ENCODE measurements around the gene NBAS. TPM values are rescaled to one million over a fixed set of nuclear protein-coding genes. Genes with fewer than 3 reads are reported as not detected.

Gene NBAS
- total RNA-seq, 1 donor from 2014 or later: 29.7 TPM

DNA sequence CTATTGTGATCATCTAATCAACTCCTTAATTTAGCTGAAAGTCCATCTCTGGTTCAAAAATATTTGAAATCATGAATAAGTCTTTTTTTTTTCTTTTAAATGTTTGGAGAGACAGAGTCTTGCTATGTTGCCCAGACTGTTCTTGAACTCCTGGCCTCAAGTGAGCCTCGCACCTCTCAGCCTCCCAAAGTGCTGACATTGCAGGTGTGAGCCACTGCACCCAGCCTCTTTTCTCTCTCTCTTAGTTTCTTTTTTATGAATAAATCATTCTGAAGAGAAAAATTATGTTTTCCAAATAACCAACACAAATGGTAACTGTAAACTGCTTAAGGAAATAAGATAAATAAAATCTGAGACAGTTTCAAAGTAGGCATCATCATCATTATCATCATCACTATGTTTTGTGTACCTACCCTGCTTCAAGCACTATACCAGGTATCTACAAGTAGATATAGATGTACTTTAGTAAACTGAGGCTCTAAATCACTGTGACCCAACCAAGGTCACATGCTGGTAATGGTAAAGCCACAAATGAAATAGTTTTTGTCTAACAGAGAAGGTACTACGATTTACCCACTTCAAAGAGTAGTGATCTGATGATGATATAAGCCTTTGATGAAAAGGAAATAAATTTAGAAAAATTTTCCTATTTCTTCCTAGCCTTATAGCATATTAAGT is 5.0 kb upstream of the NBAS start:
- H3K36me3 ChIP-seq: no peaks in the 10 kb centered on the region
- no peaks in the 10 kb centered on the region for H3K9me3 ChIP-seq
- peaks cover 5% of the 10 kb centered on the region for H3K4me1 ChIP-seq
- H3K4me3 ChIP-seq: no peak overlapping the region
- no peak for DNase-seq (ENCODE audit: extremely low spot score in 2 of 2)
- intact Hi-C loops (cut with DNase I): no loop called here
- TF ChIP-seq POLR2AphosphoS5 (IDR thresholded peaks at IDR 0.05; ENCODE audit: insufficient read depth in 1 of 2, low read depth in 1 of 2) (no peak), POLR2A (IDR thresholded peaks at IDR 0.05) (no peak)
- TF ChIP-seq, protein P1, sequence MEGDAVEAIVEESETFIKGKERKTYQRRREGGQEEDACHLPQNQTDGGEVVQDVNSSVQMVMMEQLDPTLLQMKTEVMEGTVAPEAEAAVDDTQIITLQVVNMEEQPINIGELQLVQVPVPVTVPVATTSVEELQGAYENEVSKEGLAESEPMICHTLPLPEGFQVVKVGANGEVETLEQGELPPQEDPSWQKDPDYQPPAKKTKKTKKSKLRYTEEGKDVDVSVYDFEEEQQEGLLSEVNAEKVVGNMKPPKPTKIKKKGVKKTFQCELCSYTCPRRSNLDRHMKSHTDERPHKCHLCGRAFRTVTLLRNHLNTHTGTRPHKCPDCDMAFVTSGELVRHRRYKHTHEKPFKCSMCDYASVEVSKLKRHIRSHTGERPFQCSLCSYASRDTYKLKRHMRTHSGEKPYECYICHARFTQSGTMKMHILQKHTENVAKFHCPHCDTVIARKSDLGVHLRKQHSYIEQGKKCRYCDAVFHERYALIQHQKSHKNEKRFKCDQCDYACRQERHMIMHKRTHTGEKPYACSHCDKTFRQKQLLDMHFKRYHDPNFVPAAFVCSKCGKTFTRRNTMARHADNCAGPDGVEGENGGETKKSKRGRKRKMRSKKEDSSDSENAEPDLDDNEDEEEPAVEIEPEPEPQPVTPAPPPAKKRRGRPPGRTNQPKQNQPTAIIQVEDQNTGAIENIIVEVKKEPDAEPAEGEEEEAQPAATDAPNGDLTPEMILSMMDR (IDR thresholded peaks at IDR 0.05): no peak
- H3K27ac ChIP-seq: no peak overlapping the region
- no peaks in the 10 kb centered on the region for H3K27me3 ChIP-seq

DNA sequence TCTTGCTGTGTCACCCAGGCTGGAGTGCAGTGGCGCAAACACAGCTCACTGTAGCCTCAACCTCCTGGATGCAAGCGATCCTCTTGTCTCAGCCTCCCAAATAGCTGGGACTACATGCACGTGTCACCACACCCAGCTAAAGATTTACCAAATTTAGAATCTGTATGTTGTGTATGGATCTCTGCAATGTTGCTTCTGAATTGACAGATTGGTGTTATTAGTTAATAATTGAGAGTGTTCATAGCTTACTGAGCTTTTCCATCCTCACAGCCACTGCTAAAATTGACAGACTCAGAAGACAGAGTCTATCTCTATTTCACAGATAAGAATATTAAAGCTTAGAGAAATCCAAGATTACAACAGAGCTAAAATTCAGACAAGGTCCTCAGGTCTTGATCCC is 4.3 kb upstream of the NBAS start:
- H3K4me3 ChIP-seq: no peak overlapping the region
- TF ChIP-seq POLR2AphosphoS5 (IDR thresholded peaks at IDR 0.05; ENCODE audit: insufficient read depth in 1 of 2, low read depth in 1 of 2) (no peak), POLR2A (IDR thresholded peaks at IDR 0.05) (no peak)
- TF ChIP-seq, protein P1 (IDR thresholded peaks at IDR 0.05): no peak
- H3K27me3 ChIP-seq: no peaks in the 10 kb centered on the region
- H3K9me3 ChIP-seq: no peaks in the 10 kb centered on the region
- H3K36me3 ChIP-seq: no peaks in the 10 kb centered on the region
- intact Hi-C loops (cut with DNase I): no loop called here
- no peak for DNase-seq (ENCODE audit: extremely low spot score in 2 of 2)
- no peak overlapping the region for H3K27ac ChIP-seq
- peaks cover 5% of the 10 kb centered on the region for H3K4me1 ChIP-seq

DNA sequence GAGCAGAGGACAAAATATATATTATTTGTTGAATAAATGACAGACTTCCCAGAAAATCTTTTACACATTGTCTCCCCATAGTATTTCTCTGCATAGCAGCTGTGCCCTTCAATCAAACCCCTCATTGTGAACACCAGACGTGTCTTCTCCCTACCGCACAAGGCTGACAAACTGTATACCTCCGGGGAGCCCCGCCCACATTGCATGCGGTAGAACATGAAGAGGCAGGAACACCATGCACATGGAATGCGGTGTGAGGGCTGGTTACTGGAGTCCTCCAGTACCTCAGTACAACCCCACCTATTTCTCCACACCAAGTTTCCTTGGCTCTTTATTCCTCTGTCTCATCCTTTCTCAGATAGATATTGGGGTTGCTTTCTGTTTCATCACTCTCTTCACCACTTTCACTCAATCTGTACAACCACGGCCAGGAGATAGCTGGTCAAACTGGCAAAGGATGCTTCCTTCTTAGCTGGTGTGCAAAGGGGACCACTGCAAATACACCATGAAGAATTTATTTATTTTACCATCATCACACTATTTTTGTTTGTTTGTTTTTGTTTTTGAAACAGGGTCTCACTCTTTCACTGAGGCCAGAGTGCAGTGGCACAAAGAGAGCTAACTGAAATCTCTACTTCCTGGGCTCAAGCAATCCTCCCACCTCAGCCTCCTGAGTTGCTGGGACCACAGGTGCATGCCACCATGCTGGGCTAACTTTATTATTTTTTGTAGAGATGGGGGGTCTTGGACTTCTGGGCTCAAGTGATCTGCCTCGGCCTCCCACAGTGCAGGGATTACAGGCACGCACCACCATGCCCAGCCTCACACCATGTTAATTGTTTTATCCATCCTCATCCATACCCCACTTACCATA is 2.3 kb upstream of the NBAS start:
- Histone ChIP-seq H3K4me1 (peaks cover 24% of the 10 kb centered on the region), H3K36me3 (no peaks in the 10 kb centered on the region), H3K27me3 (no peaks in the 10 kb centered on the region), H3K27ac (no peak overlapping the region), H3K4me3 (no peak overlapping the region), H3K9me3 (no peaks in the 10 kb centered on the region)
- TF ChIP-seq, protein P1 (IDR thresholded peaks at IDR 0.05): no peak
- TF ChIP-seq POLR2AphosphoS5 (IDR thresholded peaks at IDR 0.05; ENCODE audit: insufficient read depth in 1 of 2, low read depth in 1 of 2) (no peak), POLR2A (IDR thresholded peaks at IDR 0.05) (no peak)
- no peak for DNase-seq (ENCODE audit: extremely low spot score in 2 of 2)
- intact Hi-C loops (cut with DNase I): no loop called here

DNA sequence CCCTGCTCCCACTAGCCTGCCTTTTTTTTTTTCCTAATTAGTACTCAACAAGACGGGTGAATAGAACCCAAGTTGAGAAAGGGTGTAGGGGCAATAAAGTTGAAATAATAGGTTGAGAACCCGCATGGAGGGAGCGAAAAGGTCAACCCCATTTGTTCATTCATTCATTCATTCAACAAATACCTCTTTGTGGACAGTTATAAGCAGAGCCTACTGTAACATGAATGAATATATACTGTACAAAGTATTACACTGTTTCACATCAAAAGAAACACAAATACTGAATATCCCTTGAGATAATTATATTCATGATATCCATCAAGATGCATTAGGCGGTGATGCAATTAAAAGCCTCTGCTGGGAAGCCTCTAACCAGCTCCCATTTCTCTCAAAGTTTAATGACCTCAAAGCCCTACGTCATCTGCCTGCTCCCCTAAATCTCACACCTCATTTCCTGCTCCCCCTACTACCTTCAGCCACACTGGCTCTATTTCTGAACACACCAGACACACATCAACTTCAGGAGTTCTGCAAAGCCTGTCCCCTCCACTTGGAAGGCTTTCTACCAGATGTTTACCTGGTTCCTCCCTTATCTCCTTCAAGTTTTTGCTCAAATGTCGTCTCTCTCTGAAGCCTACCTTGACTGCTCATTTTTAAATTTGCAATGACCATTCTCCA is 1.4 kb upstream of the NBAS start:
- intact Hi-C loops (cut with DNase I): no loop called here
- Histone ChIP-seq H3K36me3 (no peaks in the 10 kb centered on the region), H3K27ac (no peak overlapping the region), H3K4me1 (peaks cover 28% of the 10 kb centered on the region), H3K4me3 (no peak overlapping the region), H3K9me3 (no peaks in the 10 kb centered on the region), H3K27me3 (no peaks in the 10 kb centered on the region)
- DNase-seq (ENCODE audit: extremely low spot score in 2 of 2): no peak
- TF ChIP-seq POLR2AphosphoS5 (IDR thresholded peaks at IDR 0.05; ENCODE audit: insufficient read depth in 1 of 2, low read depth in 1 of 2): no peak
- TF ChIP-seq, protein P1 (IDR thresholded peaks at IDR 0.05): no peak
- no peak for TF ChIP-seq POLR2A (IDR thresholded peaks at IDR 0.05)
